HG03521 (cell line): ENCODE data around the gene UVRAG.

Source experiments
- ATAC-seq: cut with Tn5 transposase; IDR thresholded peaks from one replicate; pipeline ENCODE4 v1.9.1; 2021; ENCODE audit warnings: mild to moderate bottlenecking, moderate library complexity; ENCODE audit not compliant: unreplicated experiment

Gene UVRAG

GRCh38 chr11:75802913-75803820 is 11.8 kb upstream of the UVRAG start:
- no peak for ATAC-seq

DNA sequence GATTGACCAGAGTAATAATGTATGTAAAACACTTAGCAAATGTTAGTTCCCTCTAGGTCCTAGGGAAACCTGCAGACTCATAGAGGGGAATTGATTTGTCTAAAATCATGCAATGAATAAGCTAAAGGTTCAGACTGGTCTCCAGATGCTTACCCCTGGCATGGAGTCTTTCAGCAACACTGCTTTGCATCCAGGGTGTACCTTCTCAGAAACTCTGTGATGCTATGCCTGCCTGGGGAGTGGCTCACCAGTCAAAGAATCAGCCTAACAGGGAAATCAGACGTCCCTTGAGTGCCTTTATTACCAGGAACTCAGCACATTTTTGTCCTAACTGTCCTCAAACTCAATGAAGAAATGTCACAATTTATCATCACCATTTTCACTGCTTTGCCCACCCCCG is 5.9 kb upstream of the UVRAG start:
- ATAC-seq = no peak

DNA sequence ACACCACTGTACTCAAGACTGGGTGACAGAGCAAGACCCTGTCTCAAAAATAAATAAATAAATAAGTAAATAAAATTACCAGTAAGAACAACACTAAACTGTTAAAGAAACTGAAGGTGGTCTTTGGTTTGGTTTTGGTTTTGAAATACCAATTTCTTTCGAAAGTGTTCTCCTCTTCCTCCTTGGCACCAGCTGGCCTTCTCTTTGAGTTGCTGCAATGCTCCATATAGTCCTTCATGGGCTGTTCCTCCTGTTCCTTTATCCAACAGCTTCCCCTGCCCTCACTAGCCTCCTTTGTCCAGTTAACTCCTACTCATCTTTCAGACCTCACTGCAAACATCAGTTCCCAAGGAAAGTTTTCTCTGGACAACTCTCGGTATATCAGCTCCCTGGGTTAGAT is 5.0 kb upstream of the UVRAG start:
- no peak for ATAC-seq

- no peak for ATAC-seq
Observed at GRCh38 chr11:75810637-75811390, 4.2 kb upstream of the UVRAG start.

DNA sequence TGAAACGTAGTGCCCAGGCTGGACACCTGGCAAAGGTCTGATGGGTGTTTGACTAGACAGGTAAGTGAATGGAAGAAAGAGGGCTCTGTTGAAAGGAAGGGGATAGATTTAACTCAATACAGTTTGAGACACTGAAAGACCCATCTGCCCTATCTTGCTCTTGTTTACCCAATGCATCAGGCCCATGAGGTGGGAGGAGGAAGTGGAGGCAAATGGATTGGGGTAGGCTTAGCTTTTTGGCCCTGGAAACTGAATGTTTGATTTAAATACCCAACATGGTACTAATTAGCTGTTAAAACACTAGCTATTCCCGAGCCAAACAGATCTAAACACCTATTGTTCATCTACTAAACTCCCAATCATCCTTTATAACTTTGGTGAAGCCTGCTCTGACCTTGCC is 3.5 kb upstream of the UVRAG start:
- no peak for ATAC-seq

GRCh38 chr11:75812542-75813040 is 2.4 kb upstream of the UVRAG start:
- ATAC-seq = no peak

DNA sequence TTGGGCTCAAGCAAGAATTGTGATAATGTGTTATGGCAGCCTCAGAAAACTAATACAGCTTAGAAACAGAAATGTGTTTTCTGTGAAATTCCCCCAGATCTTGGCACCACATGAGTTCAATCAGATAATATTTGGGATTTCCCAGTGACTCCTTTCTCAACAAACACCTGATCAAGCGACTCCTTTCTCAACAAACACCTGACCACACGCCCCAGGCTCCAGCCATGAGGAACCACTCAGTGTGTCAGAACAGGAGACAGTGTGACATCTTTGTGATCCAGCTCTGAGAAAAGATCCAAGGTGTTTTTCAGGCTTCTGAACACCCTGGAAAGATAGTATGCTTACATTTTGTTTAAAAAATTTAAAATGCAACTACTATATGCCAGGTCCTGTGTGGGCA is 1.9 kb upstream of the UVRAG start:
- ATAC-seq = no peak

- no peak for ATAC-seq
Observed at GRCh38 chr11:75813622-75814039, 1.4 kb upstream of the UVRAG start.

DNA sequence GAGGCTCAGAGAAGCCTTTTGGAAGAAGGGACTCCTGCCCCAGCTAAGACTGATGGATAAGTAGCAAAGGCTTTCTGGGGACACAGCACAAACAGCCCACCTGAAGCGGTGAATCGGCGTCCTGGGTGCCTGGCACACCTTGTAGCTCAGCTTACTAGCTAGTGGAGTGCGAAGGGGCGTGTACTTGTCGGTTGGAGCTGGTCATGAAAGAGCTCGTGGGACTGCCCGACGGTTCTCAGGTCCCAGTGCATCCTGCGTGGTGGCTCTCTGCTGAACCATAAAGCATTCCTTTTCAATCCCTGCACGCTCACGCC is 690 bp upstream of the UVRAG start:
- peak; percentile 21 for ATAC-seq

GRCh38 chr11:75815345-75816168 is 547 bp downstream of the UVRAG start:
- ATAC-seq = peak; percentile 19

- ATAC-seq = no peak
Observed at GRCh38 chr11:75816561-75817239, 1.7 kb downstream of the UVRAG start.

DNA sequence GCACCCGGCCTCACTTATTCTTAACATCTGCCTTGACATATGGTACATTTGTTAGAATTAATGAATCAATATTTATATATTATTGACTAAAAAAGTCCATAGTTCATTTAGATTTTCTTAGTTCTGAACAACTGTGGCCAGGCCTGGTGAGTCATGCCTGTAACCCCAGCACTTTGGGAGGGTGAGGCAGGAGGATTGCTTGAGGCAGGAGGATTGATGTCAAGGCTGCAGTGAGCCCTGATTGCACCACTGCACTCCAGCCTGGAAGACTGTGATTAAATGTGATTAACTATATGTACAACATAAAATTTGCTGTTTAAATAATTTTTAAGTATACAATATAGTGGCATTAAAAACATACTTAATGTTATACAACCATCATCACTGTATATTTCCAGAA is 5.6 kb downstream of the UVRAG start:
- ATAC-seq = no peak

- ATAC-seq = no peak
Observed at GRCh38 chr11:75821202-75821601, 6.2 kb downstream of the UVRAG start.

DNA sequence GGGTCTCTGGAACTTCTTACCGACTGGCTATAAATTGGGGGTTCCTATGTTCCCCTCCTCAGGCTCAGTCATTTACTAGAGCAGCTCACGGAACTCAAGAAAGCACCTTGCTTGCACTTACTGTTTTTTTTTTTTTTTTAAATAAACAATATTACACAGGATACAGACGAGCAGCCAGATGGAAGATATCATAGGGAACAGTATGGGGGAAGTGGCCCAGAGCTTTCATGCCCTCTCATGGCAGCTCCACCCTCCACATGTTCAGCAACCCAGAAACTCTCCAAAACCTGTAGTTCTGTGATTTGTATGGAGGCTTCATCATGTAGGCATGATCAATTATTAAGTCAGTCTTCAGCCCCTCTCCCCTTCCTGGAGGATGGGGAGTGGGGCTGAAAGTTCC is 7.5 kb downstream of the UVRAG start:
- ATAC-seq = no peak

DNA sequence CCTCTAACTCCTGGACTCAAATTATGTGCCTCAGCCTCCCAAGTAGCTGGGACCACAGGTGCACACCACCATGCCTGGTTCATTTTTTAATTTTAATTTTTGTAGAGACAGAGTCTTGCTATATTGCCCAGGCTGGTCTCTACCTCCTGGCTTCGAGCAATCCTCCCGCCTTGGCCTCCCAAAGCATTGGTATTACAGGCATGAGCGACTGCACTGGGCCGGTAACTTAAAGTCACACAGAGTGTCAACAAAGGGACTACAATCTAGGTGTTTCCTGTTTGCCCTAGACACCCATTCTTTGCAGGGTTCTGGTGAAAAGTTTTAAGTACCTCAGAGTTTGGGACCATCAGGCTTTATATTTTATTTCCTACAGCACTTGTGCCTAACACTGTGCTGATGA is 8.4 kb downstream of the UVRAG start:
- ATAC-seq = no peak

DNA sequence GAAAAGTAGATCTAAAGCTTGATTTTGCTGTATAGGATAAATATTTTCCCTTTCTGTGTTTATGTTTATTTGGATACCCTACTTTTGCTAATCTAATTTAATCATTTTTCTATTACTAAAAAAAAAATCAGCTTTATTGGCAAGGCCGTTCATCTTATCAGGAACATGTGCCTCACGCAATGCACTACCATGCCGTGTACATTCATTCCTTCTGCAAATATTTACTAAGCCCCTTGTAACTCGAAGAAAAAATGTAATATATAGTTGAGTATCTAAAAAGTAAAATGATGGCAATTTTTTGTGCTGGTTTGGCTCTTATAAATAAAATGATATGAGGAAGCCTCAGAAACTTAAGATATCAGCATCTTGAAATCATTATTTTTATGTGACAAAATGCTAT is 8.9 kb downstream of the UVRAG start:
- peak; percentile 14 for ATAC-seq

DNA sequence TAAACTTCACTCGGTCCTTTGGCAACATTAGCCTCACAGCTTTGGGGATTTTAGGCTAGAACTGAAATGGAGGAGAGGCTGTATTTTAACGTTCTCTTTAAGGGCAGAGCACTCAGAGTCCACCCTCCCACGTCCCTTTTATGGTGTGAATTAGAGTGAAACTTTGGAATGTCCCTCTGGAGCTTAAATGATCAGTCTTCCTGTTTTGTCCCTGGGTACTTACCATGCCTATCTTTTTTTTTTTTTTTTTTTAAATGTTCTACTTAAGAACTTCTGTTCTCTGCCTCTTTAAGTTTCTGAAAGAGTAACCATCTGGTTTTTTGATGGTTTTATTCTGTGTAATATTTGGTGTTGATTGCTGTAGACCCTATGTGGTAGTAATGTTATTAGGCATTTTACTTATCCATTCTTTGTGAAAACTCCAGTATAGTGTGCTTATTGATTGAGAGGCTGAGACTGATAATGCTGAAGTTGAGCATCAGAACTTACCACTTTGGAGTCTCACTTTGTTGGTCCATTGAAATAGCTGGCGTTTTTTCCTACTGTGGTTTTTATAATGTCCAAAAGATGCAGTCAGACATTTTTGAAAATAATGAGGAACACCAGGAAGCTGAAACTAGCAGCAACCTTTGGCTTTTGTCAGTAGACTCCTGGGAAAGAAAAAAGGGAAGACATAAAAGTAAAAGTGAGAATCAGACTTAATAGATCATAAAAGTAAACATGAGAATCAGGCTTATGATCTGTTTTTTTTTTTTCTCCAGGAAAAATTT is 11.6 kb downstream of the UVRAG start:
- no peak for ATAC-seq

- no peak for ATAC-seq
Observed at GRCh38 chr11:75827562-75827961, 12.6 kb downstream of the UVRAG start.

GRCh38 chr11:75831915-75832502 is 17.0 kb downstream of the UVRAG start:
- ATAC-seq = no peak

- ATAC-seq = no peak
Observed at GRCh38 chr11:75834728-75835127, 19.7 kb downstream of the UVRAG start.
